ENCODE data around the gene LRRC74A.
A peak's percentile ranks its signal among the peaks of the same experiment; 100 is the strongest.

The LRRC74A gene

DNA sequence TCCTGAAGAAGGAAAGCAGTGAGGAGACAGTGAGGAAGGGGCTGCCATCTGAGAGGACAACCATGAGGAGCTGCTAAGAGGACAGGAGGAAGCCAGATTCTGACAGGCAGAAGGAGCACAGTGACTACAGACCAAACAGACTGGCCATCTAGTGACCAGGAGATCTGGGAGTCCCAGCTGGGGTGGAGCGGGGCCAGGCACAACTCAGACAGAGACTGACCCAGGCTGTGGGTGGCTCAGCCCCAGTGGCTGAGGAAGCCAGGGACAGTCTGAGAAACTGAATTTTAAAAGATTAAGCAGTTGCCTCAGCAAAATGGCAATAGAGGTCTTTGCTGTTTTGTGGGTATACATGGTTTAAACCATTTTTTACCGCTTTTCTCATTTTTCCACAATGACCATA, 28.9 kb downstream of the LRRC74A start:
- Mint-ChIP-seq H3K4me1 (ENCODE audit: low read depth) (no peaks in the 10 kb centered on the region), H3K27ac (no peak overlapping the region), H3K36me3 (no peaks in the 10 kb centered on the region), H3K4me3 (no peak overlapping the region), H3K9me3 (ENCODE audit: low read depth) (no peaks in the 10 kb centered on the region), H3K27me3 (peaks cover 2% of the 10 kb centered on the region)

DNA sequence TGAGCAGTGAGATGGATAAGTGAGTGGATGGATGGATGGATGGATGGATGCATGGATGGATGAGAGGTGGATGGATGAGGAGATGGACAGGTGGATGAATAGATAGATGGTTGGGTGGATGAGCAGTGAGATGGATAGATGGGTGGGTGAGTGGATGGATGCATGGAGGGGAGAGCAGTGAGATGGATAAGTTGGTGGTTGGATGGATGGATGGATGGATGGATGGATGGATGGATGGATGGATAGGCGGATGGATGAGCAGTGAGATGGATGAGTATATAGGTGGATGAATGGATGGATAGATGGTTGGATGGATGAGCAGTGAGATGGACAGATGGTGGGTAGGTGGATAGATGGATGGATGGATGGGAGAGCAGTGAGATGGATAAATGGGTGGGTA, 30.6 kb downstream of the LRRC74A start:
- Mint-ChIP-seq H3K4me3 (no peak overlapping the region), H3K9me3 (ENCODE audit: low read depth) (no peaks in the 10 kb centered on the region), H3K4me1 (ENCODE audit: low read depth) (no peaks in the 10 kb centered on the region), H3K27ac (no peak overlapping the region), H3K36me3 (no peaks in the 10 kb centered on the region), H3K27me3 (peaks cover 2% of the 10 kb centered on the region)

DNA sequence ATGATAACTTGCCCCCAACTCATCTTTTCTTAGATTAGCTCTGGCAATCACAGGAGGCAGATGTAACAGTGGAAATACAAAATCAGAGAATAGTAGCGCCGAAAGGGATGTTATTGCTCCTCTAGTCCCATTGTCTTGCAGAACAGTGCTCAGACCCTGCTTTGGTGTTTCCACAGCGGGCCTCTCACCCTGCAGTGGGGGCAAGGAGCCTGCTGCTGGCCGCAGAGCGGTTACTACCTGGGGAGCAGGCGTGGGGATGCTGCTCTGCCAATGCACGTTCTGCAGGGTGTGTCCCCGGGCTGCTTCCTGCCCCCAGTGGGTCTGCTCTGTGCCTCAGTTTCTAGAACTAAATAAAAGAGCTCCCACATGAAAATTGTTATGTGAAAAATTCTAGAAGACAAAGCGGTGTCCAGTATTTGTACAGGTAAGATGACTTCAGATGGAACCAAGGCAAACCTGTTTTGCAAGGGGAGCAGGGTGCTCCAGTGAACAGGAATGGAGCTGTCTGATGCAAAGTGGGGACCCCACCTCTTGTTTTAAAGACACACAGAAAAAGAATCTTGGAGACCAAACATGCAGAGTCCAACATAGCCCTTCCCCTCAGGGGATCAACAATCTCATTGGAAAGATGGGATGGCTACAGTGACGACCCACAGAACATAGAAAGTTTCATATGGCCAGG, 35.5 kb downstream of the LRRC74A start:
- H3K4me1 Mint-ChIP-seq (ENCODE audit: low read depth) = peaks cover 26% of the 10 kb centered on the region
- no peaks in the 10 kb centered on the region for H3K9me3 Mint-ChIP-seq (ENCODE audit: low read depth)
- H3K27ac Mint-ChIP-seq = no peak overlapping the region
- H3K36me3 Mint-ChIP-seq = no peaks in the 10 kb centered on the region
- no peaks in the 10 kb centered on the region for H3K27me3 Mint-ChIP-seq
- H3K4me3 Mint-ChIP-seq = no peak overlapping the region

DNA sequence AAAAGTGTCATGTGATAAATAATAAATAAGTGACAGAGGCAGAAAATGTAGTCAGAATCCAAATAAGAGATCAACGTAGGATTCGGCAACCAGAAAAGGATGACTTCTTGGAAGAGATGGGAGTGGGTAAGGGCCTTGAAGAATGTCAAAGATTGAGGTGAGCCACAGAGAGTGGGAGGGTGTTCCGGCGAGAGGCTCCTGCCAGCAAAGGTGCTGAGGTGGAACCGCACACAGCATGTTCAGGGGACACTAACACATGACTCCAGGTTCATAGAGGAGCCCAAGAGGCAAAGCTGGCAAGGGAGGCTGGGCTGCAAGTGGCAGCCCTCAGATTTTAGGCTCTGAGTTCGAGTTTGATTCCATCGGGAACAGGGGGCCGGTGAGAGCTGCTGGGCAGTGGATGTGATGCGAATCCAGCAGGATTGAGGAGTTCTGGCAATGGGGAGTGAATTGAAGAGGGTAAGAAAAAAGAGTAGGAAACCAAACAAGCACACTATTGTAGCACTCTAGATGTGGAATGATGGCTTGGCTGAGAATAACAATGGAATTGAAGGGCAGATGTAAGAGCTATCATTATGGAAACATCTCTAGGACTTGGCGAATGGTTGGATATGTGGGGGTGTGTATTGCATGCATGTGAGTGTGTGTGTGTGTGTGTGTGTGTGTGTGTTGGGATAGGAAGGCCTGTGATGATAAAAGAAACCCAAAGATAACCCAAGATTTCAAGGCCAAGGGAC, 36.5 kb downstream of the LRRC74A start:
- Mint-ChIP-seq H3K9me3 (ENCODE audit: low read depth) (no peaks in the 10 kb centered on the region), H3K4me1 (ENCODE audit: low read depth) (peaks cover 30% of the 10 kb centered on the region)

DNA sequence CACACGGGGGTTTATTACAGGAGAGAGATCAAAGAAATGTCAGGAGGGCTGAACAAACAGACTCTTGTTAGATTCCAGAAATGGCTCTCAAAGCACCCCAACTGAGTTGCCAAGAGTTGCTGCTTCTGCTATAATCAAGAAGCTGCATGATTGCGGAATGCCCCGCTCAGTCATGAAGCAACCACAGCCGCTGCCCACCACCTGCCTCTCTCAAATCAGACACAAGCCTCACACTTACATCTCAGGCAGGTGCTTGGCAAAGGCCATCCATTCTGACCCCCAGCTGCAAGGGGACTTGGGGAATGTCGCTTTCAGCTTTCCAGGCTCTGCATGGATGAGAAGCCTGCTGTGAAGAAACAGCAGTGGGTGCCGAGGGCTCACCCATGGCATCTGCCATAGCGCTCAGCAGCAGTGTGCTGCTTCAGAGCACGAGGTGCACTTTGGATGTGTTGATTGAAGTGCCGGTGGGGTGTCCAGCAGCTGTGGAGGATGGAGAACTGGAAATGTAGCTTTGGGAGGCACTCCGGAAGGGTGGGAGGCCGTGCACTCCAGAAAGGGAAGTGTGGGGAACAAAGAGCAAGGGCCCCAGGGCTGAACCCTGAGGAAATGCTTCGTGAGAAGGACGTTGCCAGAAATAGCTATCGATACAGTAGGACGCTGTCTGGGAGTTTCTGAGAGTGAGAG, 37.7 kb downstream of the LRRC74A start:
- peak overlapping the region; percentile 4 for H3K4me3 Mint-ChIP-seq
- no peaks in the 10 kb centered on the region for H3K9me3 Mint-ChIP-seq (ENCODE audit: low read depth)
- H3K27me3 Mint-ChIP-seq = no peaks in the 10 kb centered on the region
- no peak overlapping the region for H3K27ac Mint-ChIP-seq
- peaks cover 36% of the 10 kb centered on the region for H3K4me1 Mint-ChIP-seq (ENCODE audit: low read depth)
- no peaks in the 10 kb centered on the region for H3K36me3 Mint-ChIP-seq

More for the DNA sequence above, 36.5 kb downstream of the LRRC74A start:
- Mint-ChIP-seq H3K4me3 (no peak overlapping the region), H3K27me3 (no peaks in the 10 kb centered on the region), H3K27ac (no peak overlapping the region), H3K36me3 (no peaks in the 10 kb centered on the region)

DNA sequence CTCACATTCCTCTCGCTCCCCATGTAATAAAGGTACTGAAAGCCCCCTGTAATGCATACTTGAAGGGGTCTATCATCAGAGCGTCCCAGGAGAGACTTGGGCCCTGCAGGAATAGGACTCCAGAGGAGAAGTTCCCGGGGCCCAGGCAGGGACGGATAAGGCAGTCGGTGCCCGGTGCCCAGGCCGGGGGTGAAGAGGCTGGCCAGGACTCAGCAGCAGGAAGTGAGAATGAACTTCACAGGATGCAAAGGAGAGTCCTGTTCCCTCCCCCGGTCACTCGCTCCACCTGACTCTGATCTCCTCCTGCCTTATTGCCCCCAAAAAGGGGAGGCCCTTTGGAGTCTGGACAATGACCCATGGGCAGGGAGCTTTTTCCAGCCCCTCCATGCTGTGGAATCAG, 40.2 kb downstream of the LRRC74A start:
- Mint-ChIP-seq H3K27me3 (no peaks in the 10 kb centered on the region), H3K4me1 (ENCODE audit: low read depth) (peaks cover 36% of the 10 kb centered on the region), H3K36me3 (no peaks in the 10 kb centered on the region), H3K9me3 (ENCODE audit: low read depth) (no peaks in the 10 kb centered on the region), H3K27ac (no peak overlapping the region), H3K4me3 (no peak overlapping the region)

DNA sequence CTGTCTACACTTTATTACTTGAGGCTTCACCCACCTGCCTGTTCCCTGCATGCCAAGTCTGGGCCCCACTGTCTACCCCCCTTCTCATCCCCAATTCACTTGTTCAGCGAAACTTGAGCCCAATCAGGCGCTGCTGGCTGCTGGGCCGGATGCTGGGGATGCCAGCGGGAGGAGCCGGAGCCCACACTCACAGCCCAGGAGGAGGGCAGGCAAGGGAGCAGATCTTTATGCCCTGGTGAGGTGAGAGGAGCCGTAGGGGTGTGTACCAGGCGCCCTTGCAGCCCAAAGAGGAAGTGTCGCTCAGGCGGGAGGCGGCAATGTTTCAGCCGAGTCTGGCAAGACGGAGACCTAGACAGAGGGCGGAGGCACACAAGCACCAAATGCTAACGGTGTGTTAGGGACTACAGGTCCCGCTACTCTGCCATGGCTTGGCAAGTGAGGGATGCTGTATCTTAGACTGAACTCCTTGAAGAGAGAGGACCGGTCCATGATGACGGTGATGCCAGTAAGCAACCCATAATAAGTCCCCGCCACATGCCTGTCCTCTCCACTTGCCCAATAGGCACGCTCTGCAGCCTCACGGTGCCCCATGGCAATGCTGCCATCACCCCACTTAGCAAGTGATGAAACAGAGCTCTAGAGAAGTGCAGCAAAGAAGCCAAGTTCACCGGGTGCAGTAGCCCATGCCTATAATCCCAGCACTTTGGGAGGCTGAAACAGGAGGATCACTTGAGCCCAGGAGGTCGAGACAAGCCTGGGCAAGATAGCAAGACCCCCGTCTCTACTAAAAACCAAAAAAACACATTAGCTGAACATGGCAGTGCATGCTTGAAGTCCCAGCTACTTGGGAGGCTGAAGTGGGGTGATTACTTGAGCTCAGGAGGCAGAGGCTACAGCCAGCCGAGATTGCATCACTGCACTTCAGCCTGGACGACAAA, 41.6 kb downstream of the LRRC74A start:
- Mint-ChIP-seq H3K27me3 (no peaks in the 10 kb centered on the region), H3K4me1 (ENCODE audit: low read depth) (peaks cover 32% of the 10 kb centered on the region), H3K27ac (no peak overlapping the region), H3K4me3 (peak overlapping the region; percentile 20), H3K9me3 (ENCODE audit: low read depth) (no peaks in the 10 kb centered on the region), H3K36me3 (no peaks in the 10 kb centered on the region)

DNA sequence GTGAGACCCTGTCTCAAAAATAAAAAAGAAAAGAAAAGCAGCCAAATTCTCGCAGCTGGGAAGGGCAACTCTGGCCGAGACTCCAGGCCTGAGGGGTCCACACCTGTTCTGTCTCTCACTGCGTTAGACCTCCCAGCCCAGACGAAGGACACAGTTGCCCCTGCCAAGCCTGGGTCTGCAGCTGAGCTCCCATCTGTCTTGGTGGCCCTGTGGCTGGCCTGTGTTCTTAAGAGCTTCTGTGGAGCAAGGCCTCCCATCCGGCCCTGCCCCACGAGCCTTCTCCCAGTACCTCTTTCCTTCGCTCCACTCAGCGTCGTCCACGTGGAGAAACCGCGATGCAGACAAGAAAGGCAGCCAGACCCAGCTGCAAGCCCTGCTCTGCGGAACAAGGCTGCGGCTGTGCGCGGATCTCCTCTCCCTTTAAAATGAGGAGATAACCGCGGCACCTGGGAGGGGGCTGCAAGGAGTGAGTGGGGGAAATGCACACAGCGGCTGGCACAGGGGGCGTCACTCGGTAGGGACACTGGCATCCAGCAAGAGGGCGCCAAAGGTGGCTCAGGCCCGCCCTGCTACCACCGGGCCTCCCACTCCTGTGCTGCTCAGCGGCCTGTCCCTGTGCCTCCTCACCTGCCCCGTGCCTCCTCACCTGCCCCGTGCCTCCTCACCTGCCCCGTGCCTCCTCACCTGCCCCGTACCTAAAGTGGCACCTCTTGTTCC, 42.4 kb downstream of the LRRC74A start:
- Mint-ChIP-seq H3K36me3 (no peaks in the 10 kb centered on the region), H3K4me1 (ENCODE audit: low read depth) (peaks cover 28% of the 10 kb centered on the region), H3K27me3 (no peaks in the 10 kb centered on the region), H3K4me3 (no peak overlapping the region), H3K27ac (no peak overlapping the region), H3K9me3 (ENCODE audit: low read depth) (no peaks in the 10 kb centered on the region)

DNA sequence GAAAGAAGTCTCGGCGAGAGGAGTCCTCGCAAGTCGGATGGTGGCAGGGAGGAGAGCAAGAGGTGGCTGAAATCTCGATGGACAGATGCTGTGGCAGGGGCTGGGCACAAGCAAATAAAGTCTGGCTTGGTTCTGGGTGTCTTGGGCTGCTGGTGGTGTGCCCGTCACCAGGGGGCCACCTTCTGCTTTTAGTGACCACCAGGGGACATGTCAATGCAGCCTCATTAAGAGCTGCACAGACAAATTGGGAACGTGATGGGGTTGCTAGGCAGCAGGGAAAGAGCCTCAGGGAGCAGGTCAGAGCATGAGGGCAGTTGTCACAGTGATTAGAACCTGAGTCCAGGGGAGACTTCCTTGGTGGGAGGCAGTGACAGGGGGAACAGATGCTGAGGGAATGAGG, 44.0 kb downstream of the LRRC74A start:
- H3K27me3 Mint-ChIP-seq = no peaks in the 10 kb centered on the region
- no peak overlapping the region for H3K4me3 Mint-ChIP-seq
- H3K27ac Mint-ChIP-seq = no peak overlapping the region
- H3K9me3 Mint-ChIP-seq (ENCODE audit: low read depth) = no peaks in the 10 kb centered on the region
- peaks cover 15% of the 10 kb centered on the region for H3K4me1 Mint-ChIP-seq (ENCODE audit: low read depth)
- H3K36me3 Mint-ChIP-seq = no peaks in the 10 kb centered on the region

DNA sequence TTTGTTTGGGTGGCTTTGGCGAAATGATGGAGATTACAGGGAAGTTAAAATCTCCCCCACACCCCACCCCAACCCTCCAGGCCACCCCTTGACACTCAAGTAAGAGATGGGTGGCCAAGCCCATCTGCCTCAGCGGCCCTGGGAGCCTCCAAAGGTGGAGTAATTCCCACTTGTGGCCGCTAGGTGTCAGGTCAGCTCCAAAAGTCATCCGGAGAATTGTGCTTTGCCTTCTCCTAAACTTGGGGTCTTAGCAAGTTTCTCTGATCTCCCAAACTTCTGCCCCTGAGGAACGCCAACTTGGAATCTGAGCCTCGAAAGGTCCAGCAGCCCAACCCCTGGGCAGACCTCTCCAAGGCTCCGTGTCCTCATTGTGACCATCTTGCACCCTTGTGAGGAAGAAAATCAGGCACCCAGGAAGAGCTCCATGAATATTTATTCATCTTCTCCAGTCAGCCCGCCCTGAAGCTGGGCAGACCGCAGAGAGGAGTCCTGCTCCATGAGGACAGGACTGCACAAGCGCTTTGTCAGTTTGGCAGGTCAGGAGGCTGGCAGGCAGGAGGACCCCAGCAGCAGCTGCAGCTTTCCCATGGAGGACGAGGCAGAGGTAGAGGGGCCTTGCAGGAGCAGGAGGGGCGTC, 46.7 kb downstream of the LRRC74A start:
- Mint-ChIP-seq H3K27me3 (no peaks in the 10 kb centered on the region), H3K9me3 (ENCODE audit: low read depth) (no peaks in the 10 kb centered on the region), H3K4me3 (no peak overlapping the region), H3K4me1 (ENCODE audit: low read depth) (peaks cover 6% of the 10 kb centered on the region), H3K36me3 (no peaks in the 10 kb centered on the region), H3K27ac (no peak overlapping the region)

DNA sequence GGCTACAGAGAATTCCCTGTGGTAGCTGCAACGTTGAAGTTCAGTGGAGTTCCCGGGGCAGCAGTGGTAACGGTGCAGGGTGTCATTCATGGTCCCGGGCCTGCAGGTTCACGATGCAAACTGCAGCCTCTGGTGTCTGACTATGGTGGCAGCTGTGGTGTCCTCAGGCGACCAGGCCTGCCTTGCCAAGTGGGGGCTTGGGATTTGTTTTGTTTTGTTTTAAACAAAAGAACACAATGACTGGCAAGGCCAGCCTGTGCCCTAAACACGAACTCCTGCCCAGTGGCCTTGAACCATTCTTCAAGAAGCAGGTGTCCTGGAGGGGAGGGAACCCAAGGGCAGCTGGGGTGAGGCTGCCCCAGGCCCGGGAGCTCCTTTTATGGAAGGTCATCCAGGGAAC, 48.5 kb downstream of the LRRC74A start:
- H3K9me3 Mint-ChIP-seq (ENCODE audit: low read depth) = no peaks in the 10 kb centered on the region
- no peaks in the 10 kb centered on the region for H3K36me3 Mint-ChIP-seq
- peaks cover 2% of the 10 kb centered on the region for H3K4me1 Mint-ChIP-seq (ENCODE audit: low read depth)
- no peaks in the 10 kb centered on the region for H3K27me3 Mint-ChIP-seq
- no peak overlapping the region for H3K4me3 Mint-ChIP-seq
- H3K27ac Mint-ChIP-seq = no peak overlapping the region

DNA sequence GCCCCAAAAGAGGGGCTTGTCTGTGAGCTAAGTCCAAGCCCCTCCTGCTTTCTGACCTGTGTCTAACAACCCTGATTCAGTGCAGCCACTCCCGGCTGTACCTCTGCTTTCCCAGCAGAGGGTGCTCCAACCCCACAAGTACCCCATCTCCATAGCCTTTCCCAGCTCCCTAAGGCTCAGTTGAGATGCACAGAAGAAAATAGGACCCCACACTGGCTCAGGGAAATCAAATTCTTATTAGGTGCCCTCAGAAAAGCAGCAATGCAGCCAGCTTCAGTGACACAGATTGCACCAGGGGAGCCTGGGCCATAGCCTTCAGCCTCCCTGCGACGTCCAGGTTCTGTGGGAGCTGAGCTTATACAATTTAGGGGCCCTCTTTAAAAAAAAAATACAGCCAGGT, 49.9 kb downstream of the LRRC74A start:
- Mint-ChIP-seq H3K27ac (no peak overlapping the region), H3K36me3 (no peaks in the 10 kb centered on the region), H3K9me3 (ENCODE audit: low read depth) (no peaks in the 10 kb centered on the region), H3K27me3 (no peaks in the 10 kb centered on the region), H3K4me1 (ENCODE audit: low read depth) (peaks cover 2% of the 10 kb centered on the region), H3K4me3 (no peak overlapping the region)

DNA sequence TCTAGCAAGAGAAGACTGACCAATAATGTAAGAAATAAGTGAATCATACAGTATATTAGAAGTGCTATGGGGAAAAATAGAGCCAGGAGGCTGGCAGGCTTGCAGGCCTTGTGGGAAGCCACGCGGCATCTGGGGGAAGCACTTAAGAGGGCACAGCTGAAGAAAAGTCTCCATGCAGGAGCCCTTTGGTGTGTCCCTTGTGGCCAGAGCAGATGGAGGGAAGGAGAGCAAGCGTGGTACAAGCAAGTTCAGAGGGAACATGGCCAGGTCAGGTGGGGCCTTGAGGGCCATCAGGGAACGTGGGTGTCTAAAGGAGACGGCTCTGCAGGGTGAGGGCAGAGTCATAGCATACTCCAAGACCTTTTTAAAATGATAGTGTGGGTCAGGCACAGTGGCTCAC, 51.7 kb downstream of the LRRC74A start:
- Mint-ChIP-seq H3K36me3 (no peaks in the 10 kb centered on the region), H3K4me3 (no peak overlapping the region), H3K27me3 (no peaks in the 10 kb centered on the region), H3K9me3 (ENCODE audit: low read depth) (no peaks in the 10 kb centered on the region), H3K27ac (no peak overlapping the region), H3K4me1 (ENCODE audit: low read depth) (peaks cover 1% of the 10 kb centered on the region)

DNA sequence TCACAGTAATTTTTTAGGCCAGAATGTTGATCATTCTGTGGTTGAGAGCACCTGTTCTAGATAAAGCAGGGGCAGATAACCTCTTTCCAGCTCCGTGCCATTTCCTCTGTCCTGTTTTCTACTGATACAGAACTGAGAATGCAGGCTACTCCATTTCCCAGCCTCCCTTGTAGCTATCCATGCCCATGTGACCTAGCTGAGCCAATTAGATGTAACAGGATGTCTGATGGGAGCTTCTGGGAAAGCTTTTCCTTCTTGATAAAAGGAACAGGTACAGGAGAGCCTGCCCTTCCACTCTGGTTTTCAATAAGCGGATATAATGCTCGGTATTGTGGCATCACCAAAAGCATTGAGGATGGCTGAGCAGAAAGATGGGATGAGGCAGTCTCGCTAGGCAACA, 54.2 kb downstream of the LRRC74A start:
- Mint-ChIP-seq H3K36me3 (no peaks in the 10 kb centered on the region), H3K4me1 (ENCODE audit: low read depth) (peaks cover 6% of the 10 kb centered on the region), H3K4me3 (no peak overlapping the region), H3K27me3 (no peaks in the 10 kb centered on the region), H3K9me3 (ENCODE audit: low read depth) (no peaks in the 10 kb centered on the region), H3K27ac (no peak overlapping the region)

Measured in activated naive CD8-positive, alpha-beta T cell (primary cell).